ENCODE data around the gene FGF12. TPM values are rescaled to one million over a fixed set of nuclear protein-coding genes. Genes with fewer than 3 reads are reported as not detected.

FGF12 gene
- polyA plus RNA-seq, 1 experiment: 0.11 TPM

- POLR2A ChIA-PET: no interaction called here
- CTCF ChIA-PET: no interaction called here
- TF ChIP-seq CTCF (IDR thresholded peaks at IDR 0.05; ENCODE audit: insufficient read depth, low read depth, low read length): peak; percentile 23; the same call in 1 of the 2 replicates
- no peaks in the 10 kb centered on the region for H3K36me3 ChIP-seq (ENCODE audit: control insufficient read depth, insufficient read depth, low read length)
- H3K4me3 ChIP-seq (ENCODE audit: low read depth, low read length): no peak overlapping the region
- no peaks in the 10 kb centered on the region for H3K27me3 ChIP-seq (ENCODE audit: control insufficient read depth, insufficient read depth, low read length)
- DNase-seq (ENCODE audit: low read depth): no peak
Observed at GRCh38 chr3:192188218-192188835, 539.0 kb downstream of the FGF12 start.

- H3K36me3 ChIP-seq (ENCODE audit: control insufficient read depth, insufficient read depth, low read length): no peaks in the 10 kb centered on the region
- no peak overlapping the region for H3K4me3 ChIP-seq (ENCODE audit: low read depth, low read length)
- ChIA-PET CTCF (no interaction called here), POLR2A (no interaction called here)
- TF ChIP-seq CTCF (IDR thresholded peaks at IDR 0.05; ENCODE audit: insufficient read depth, low read depth, low read length): no peak
- H3K27me3 ChIP-seq (ENCODE audit: control insufficient read depth, insufficient read depth, low read length): no peaks in the 10 kb centered on the region
- no peak for DNase-seq (ENCODE audit: low read depth)
Observed at GRCh38 chr3:192187485-192188051, 539.8 kb downstream of the FGF12 start.

- no peak overlapping the region for H3K4me3 ChIP-seq (ENCODE audit: low read depth, low read length)
- no peak for TF ChIP-seq CTCF (IDR thresholded peaks at IDR 0.05; ENCODE audit: insufficient read depth, low read depth, low read length)
- no peaks in the 10 kb centered on the region for H3K27me3 ChIP-seq (ENCODE audit: control insufficient read depth, insufficient read depth, low read length)
- ChIA-PET CTCF (no interaction called here), POLR2A (no interaction called here)
- no peaks in the 10 kb centered on the region for H3K36me3 ChIP-seq (ENCODE audit: control insufficient read depth, insufficient read depth, low read length)
- no peak for DNase-seq (ENCODE audit: low read depth)
Observed at GRCh38 chr3:192186498-192186897, 540.8 kb downstream of the FGF12 start.

- DNase-seq (ENCODE audit: low read depth): no peak
- ChIA-PET POLR2A (no interaction called here), CTCF (no interaction called here)
- H3K4me3 ChIP-seq (ENCODE audit: low read depth, low read length): no peak overlapping the region
- no peak for TF ChIP-seq CTCF (IDR thresholded peaks at IDR 0.05; ENCODE audit: insufficient read depth, low read depth, low read length)
- H3K27me3 ChIP-seq (ENCODE audit: control insufficient read depth, insufficient read depth, low read length): no peaks in the 10 kb centered on the region
- H3K36me3 ChIP-seq (ENCODE audit: control insufficient read depth, insufficient read depth, low read length): no peaks in the 10 kb centered on the region
Observed at GRCh38 chr3:192186045-192186444, 541.3 kb downstream of the FGF12 start.

- H3K4me3 ChIP-seq (ENCODE audit: low read depth, low read length): no peak overlapping the region
- H3K27me3 ChIP-seq (ENCODE audit: control insufficient read depth, insufficient read depth, low read length): no peaks in the 10 kb centered on the region
- no peak for DNase-seq (ENCODE audit: low read depth)
- ChIA-PET POLR2A (no interaction called here), CTCF (no interaction called here)
- no peaks in the 10 kb centered on the region for H3K36me3 ChIP-seq (ENCODE audit: control insufficient read depth, insufficient read depth, low read length)
- no peak for TF ChIP-seq CTCF (IDR thresholded peaks at IDR 0.05; ENCODE audit: insufficient read depth, low read depth, low read length)
Observed at GRCh38 chr3:192183109-192183508, 544.2 kb downstream of the FGF12 start.
